Activated T-cell treated with anti-CD3 and anti-CD28 coated beads, Interleukin-2, amount 50 U/mL, for 24 hours (primary cell): Measurements from ENCODE around the gene NBL1.

Experiments
- DNase-seq: peaks from one replicate; pipeline ENCODE4 v3.0.0-alpha.2; 2020
- H3K27ac Mint-ChIP-seq: 2 replicates; pipeline ENCODE4 v1.8.0; 2020; ENCODE audit warnings: mild to moderate bottlenecking, mixed read lengths
- H3K27me3 Mint-ChIP-seq: 2 replicates; pipeline ENCODE4 v1.8.0; 2020; ENCODE audit warnings: mixed read lengths
- H3K36me3 Mint-ChIP-seq: 2 replicates; pipeline ENCODE4 v1.8.0; 2020; ENCODE audit warnings: low read depth, mixed read lengths
- H3K4me1 Mint-ChIP-seq: 2 replicates; pipeline ENCODE4 v1.8.0; 2020; ENCODE audit warnings: low read depth, mixed read lengths
- H3K4me3 Mint-ChIP-seq: 2 replicates; pipeline ENCODE4 v1.8.0; 2020; ENCODE audit warnings: mild to moderate bottlenecking, moderate library complexity, mixed read lengths
- H3K9me3 Mint-ChIP-seq: 2 replicates; pipeline ENCODE4 v1.8.0; 2020; ENCODE audit warnings: mixed read lengths

NBL1 gene, protein sequence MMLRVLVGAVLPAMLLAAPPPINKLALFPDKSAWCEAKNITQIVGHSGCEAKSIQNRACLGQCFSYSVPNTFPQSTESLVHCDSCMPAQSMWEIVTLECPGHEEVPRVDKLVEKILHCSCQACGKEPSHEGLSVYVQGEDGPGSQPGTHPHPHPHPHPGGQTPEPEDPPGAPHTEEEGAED

GRCh38 chr1:19643602-19644394 lies at the start of gene NBL1:
Gene NBL1, plus strand, starts transcription at chr1:19644311. Its CDS starts 10,720 bp downstream, at chr1:19655031.
- H3K27me3 Mint-ChIP-seq = peaks cover 34% of the 10 kb centered on the region
- peaks cover 33% of the 10 kb centered on the region for H3K4me1 Mint-ChIP-seq
- peaks cover 3% of the 10 kb centered on the region for H3K36me3 Mint-ChIP-seq
- peak; percentile 81 for DNase-seq
- H3K4me3 Mint-ChIP-seq = peak within 1 kb of the TSS; percentile 87
- no peaks in the 10 kb centered on the region for H3K9me3 Mint-ChIP-seq
- peak within 1 kb of the TSS; percentile 90 for H3K27ac Mint-ChIP-seq

GRCh38 chr1:19596065-19596713 lies 47.9 kb upstream of the NBL1 start:
- Mint-ChIP-seq H3K27me3 (no peaks in the 10 kb centered on the region), H3K27ac (peak overlapping the region; percentile 99)

DNA sequence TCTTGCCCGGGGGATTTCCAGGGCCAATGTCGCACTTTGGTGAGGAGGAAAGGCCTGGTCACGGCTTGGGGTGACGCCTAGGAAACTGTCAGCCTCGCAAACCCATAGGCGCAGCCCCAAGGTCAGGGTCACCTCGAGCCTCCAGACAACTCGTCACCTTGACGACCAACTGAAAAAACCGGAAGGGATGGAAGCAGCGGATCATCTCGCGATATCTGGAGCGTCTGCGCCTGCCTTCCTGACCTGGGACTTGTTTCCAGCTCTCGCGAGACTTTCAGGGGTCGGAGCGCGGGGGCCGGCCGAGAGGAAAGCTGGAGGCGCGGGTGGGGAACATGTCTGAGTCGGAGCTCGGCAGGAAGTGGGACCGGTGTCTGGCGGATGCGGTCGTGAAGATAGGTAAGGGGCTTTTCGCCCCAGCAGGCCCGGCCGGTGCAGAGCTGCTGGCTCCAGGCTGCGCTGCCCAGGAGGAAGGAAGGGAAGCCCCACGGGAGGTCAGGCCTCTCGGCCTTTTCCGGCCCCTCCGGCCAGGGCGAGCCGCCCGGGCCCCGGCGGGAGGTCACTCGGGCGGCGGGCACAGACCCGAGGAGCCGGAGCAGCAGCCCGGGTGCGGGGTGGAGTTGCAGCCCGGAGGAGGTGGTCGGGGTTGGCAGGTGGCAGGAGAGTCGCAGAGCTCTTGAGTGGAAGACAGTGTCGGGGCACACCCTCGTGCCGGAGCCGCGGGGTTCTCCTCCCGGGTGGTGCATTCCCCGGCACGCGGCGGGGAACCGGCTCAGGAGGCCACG lies 47.2 kb upstream of the NBL1 start:
- Mint-ChIP-seq H3K27ac (peak overlapping the region; percentile 99), H3K4me3 (peak overlapping the region; percentile 92), H3K4me1 (peaks cover 53% of the 10 kb centered on the region), H3K9me3 (no peaks in the 10 kb centered on the region), H3K27me3 (no peaks in the 10 kb centered on the region), H3K36me3 (peaks cover 48% of the 10 kb centered on the region)
- peak; percentile 95 for DNase-seq

More at GRCh38 chr1:19596065-19596713, 47.9 kb upstream of the NBL1 start:
- Mint-ChIP-seq H3K4me3 (peak overlapping the region; percentile 92), H3K36me3 (peaks cover 41% of the 10 kb centered on the region), H3K9me3 (no peaks in the 10 kb centered on the region), H3K4me1 (peaks cover 46% of the 10 kb centered on the region)
- no peak for DNase-seq

DNA sequence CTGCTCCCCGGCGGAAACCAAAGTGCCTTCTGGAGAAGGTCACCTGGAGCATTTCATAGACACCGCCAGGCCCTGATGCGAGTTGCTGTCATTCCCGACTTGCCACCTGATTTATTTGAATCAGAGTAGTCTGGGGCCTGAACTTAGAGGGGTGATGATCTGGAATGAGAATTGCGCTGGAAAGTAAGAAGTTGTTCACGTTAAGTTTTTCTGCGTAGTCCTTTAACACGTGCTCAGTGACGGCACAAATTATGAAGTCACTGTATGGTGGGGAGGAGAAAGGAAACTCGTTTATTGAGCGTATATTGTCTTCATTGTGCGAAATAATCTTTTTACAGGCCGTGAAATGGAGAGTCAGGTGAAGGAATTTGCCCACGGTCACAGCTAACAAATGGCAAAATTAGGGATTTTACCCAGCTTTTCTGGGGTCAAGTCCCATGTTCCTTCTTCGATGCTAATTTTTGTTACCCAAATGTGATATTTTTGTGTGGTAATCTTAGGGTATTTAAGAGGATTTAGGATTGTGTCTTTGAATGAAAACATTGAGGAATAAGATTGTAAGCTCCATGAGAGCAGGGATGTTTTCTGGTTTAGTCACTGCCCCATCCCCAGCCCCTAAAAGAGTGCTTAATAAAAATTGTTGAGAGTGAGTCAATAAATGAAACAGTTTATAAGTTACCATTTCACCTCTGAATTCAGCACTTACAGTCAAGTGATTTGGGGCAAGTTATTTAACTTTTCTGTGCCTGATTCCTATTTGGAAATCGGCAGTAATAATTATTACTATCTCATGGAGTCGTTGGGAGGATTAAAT lies 46.4 kb upstream of the NBL1 start:
- peak overlapping the region; percentile 99 for H3K27ac Mint-ChIP-seq
- H3K4me3 Mint-ChIP-seq = peak overlapping the region; percentile 92
- H3K27me3 Mint-ChIP-seq = no peaks in the 10 kb centered on the region
- peaks cover 56% of the 10 kb centered on the region for H3K36me3 Mint-ChIP-seq
- H3K4me1 Mint-ChIP-seq = peaks cover 60% of the 10 kb centered on the region
- DNase-seq = no peak
- H3K9me3 Mint-ChIP-seq = no peaks in the 10 kb centered on the region

GRCh38 chr1:19599810-19600209 lies 44.3 kb upstream of the NBL1 start:
- no peak for DNase-seq
- Mint-ChIP-seq H3K27me3 (no peaks in the 10 kb centered on the region), H3K4me3 (peak overlapping the region; percentile 61), H3K9me3 (no peaks in the 10 kb centered on the region), H3K27ac (peak overlapping the region; percentile 86), H3K36me3 (peaks cover 77% of the 10 kb centered on the region), H3K4me1 (peaks cover 80% of the 10 kb centered on the region)

- H3K36me3 Mint-ChIP-seq = peaks cover 84% of the 10 kb centered on the region
- no peak overlapping the region for H3K27ac Mint-ChIP-seq
- H3K4me1 Mint-ChIP-seq = peaks cover 93% of the 10 kb centered on the region
- DNase-seq = no peak
- H3K4me3 Mint-ChIP-seq = no peak overlapping the region
- H3K27me3 Mint-ChIP-seq = no peaks in the 10 kb centered on the region
- H3K9me3 Mint-ChIP-seq = no peaks in the 10 kb centered on the region
These were observed 41.6 kb upstream of the NBL1 start for GRCh38 chr1:19602486-19602885.

GRCh38 chr1:19605967-19606366 lies 38.1 kb upstream of the NBL1 start:
- DNase-seq = no peak
- no peaks in the 10 kb centered on the region for H3K27me3 Mint-ChIP-seq
- H3K9me3 Mint-ChIP-seq = no peaks in the 10 kb centered on the region
- H3K27ac Mint-ChIP-seq = peak overlapping the region; percentile 58
- H3K4me3 Mint-ChIP-seq = peak overlapping the region; percentile 8
- peaks cover 79% of the 10 kb centered on the region for H3K4me1 Mint-ChIP-seq
- H3K36me3 Mint-ChIP-seq = peaks cover 74% of the 10 kb centered on the region

- Mint-ChIP-seq H3K4me3 (peak overlapping the region; percentile 49), H3K36me3 (peaks cover 68% of the 10 kb centered on the region), H3K27ac (peak overlapping the region; percentile 58), H3K4me1 (peaks cover 70% of the 10 kb centered on the region), H3K9me3 (no peaks in the 10 kb centered on the region), H3K27me3 (no peaks in the 10 kb centered on the region)
- no peak for DNase-seq
These were observed 37.1 kb upstream of the NBL1 start for GRCh38 chr1:19606817-19607642.

DNA sequence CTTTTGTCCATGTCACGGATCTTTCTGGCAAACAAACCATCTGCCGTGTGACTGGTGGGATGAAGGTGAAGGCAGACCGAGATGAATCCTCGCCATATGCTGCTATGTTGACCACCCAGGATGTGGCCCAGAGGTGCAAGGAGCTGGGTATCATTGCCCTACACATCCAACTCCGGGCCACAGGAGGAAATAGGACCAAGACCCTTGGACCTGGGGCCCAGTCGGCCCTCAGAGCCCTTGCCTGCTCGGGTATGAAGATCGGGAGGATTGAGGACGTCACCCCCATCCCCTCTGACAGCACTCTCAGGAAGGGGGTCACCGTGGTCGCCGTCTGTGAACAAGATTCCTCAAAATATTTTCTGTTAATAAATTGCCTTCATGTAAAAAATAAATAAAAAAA lies 35.9 kb upstream of the NBL1 start:
- peaks cover 61% of the 10 kb centered on the region for H3K36me3 Mint-ChIP-seq

GRCh38 chr1:19610282-19610981 lies 33.7 kb upstream of the NBL1 start:
- no peak overlapping the region for H3K4me3 Mint-ChIP-seq

More for the DNA sequence above, 35.9 kb upstream of the NBL1 start:
- no peak overlapping the region for H3K4me3 Mint-ChIP-seq
- no peaks in the 10 kb centered on the region for H3K27me3 Mint-ChIP-seq
- H3K9me3 Mint-ChIP-seq = no peaks in the 10 kb centered on the region
- H3K27ac Mint-ChIP-seq = no peak overlapping the region
- no peak for DNase-seq
- H3K4me1 Mint-ChIP-seq = peaks cover 65% of the 10 kb centered on the region

GRCh38 chr1:19612530-19612929 lies 31.6 kb upstream of the NBL1 start:
- no peak for DNase-seq
- Mint-ChIP-seq H3K4me1 (peaks cover 33% of the 10 kb centered on the region), H3K27me3 (no peaks in the 10 kb centered on the region), H3K36me3 (peaks cover 68% of the 10 kb centered on the region), H3K27ac (no peak overlapping the region), H3K9me3 (no peaks in the 10 kb centered on the region), H3K4me3 (no peak overlapping the region)

More at GRCh38 chr1:19610282-19610981, 33.7 kb upstream of the NBL1 start:
- no peak for DNase-seq
- no peaks in the 10 kb centered on the region for H3K27me3 Mint-ChIP-seq
- peaks cover 55% of the 10 kb centered on the region for H3K36me3 Mint-ChIP-seq
- no peak overlapping the region for H3K27ac Mint-ChIP-seq
- no peaks in the 10 kb centered on the region for H3K9me3 Mint-ChIP-seq
- peaks cover 49% of the 10 kb centered on the region for H3K4me1 Mint-ChIP-seq

GRCh38 chr1:19613171-19613703 lies 30.9 kb upstream of the NBL1 start:
- H3K4me1 Mint-ChIP-seq = peaks cover 26% of the 10 kb centered on the region
- H3K9me3 Mint-ChIP-seq = no peaks in the 10 kb centered on the region
- no peaks in the 10 kb centered on the region for H3K27me3 Mint-ChIP-seq
- H3K36me3 Mint-ChIP-seq = peaks cover 62% of the 10 kb centered on the region
- no peak overlapping the region for H3K27ac Mint-ChIP-seq
- H3K4me3 Mint-ChIP-seq = no peak overlapping the region
- DNase-seq = no peak
